ENCODE measurements around the gene KRT6A.

DNA sequence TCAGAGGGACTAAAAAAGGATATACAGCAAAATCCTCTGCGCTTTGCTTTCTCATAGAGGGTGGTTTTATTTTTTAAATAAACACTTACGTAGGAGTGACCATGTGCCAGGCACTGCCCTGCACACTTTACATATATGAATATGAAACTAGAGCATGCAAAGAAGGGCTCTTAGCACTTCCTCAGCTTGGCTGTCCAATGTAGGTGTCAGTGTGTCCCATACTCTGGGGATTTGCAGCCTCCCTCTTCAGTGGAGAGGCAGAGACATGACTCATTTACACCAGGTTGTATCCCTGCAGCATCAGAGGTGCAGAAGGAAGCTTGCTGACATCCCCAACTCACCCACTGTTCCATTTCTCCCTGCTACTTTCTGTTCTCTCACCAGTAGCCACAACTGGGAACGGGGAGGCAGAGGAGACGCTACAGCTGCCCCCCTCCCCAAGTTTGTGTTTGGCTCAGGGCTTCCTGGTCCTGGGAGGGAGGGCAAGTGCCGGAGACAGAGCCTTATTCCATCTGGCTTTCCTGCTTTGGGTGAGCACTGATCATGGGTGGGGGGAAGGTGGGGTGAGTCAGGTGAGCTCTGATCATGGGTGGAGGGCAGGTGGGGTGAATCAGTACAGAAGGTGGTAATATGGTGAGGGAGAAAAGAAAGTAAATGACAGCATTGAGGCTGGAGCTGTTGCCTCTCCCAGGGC, 32.0 kb upstream of the KRT6A start:
- TF ChIP-seq, protein P1, sequence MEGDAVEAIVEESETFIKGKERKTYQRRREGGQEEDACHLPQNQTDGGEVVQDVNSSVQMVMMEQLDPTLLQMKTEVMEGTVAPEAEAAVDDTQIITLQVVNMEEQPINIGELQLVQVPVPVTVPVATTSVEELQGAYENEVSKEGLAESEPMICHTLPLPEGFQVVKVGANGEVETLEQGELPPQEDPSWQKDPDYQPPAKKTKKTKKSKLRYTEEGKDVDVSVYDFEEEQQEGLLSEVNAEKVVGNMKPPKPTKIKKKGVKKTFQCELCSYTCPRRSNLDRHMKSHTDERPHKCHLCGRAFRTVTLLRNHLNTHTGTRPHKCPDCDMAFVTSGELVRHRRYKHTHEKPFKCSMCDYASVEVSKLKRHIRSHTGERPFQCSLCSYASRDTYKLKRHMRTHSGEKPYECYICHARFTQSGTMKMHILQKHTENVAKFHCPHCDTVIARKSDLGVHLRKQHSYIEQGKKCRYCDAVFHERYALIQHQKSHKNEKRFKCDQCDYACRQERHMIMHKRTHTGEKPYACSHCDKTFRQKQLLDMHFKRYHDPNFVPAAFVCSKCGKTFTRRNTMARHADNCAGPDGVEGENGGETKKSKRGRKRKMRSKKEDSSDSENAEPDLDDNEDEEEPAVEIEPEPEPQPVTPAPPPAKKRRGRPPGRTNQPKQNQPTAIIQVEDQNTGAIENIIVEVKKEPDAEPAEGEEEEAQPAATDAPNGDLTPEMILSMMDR (IDR thresholded peaks at IDR 0.05), result no peak
- no peak for TF ChIP-seq POLR2A (IDR thresholded peaks at IDR 0.05)

All from stomach (tissue), 4 donors.